Neural cell (in vitro differentiated cells): Measurements from ENCODE around the gene ZMIZ2. TPM values are rescaled to one million over a fixed set of nuclear protein-coding genes. Genes with fewer than 3 reads are reported as not detected.

Source experiments
- H2AFZ ChIP-seq: fragments of 200-600, 300-800 bp; sonication (generic), shearing (Covaris generic); 2 replicates; pipeline ENCODE4 v1.6.0; 2014; ENCODE audit warnings: low read depth, mild to moderate bottlenecking, antibody characterized with exemption, low read length, moderate library complexity
- H3F3A ChIP-seq: fragments of 200-600 bp; shearing (Covaris generic); 2 replicates; pipeline ENCODE4 v1.6.1; 2016; ENCODE audit warnings: mild to moderate bottlenecking, moderate library complexity, mixed read lengths, antibody characterized with exemption, low read length; ENCODE audit not compliant: insufficient read depth, poor library complexity, severe bottlenecking
- H3K27ac ChIP-seq: fragments of 200-600, 300-800 bp; sonication (generic), shearing (Covaris generic); 2 replicates; pipeline ENCODE4 v1.5.1; 2014; ENCODE audit warnings: mild to moderate bottlenecking, low read length, moderate library complexity
- H3K27me3 ChIP-seq: fragments of 300-800, 200-600 bp; sonication (generic), shearing (Covaris generic); 2 replicates; pipeline ENCODE4 v1.6.0; 2014; ENCODE audit warnings: mild to moderate bottlenecking, low read depth, low read length, moderate library complexity; ENCODE audit not compliant: insufficient read depth
- H3K36me3 ChIP-seq: fragments of 300-800, 200-600 bp; sonication (generic), shearing (Covaris generic); 2 replicates; pipeline ENCODE4 v1.5.1; 2014; ENCODE audit warnings: mild to moderate bottlenecking, antibody characterized with exemption, low read length, moderate library complexity; ENCODE audit not compliant: insufficient read depth
- H3K4me2 ChIP-seq: fragments of 300-800, 200-600 bp; sonication (generic), shearing (Covaris generic); 2 replicates; pipeline ENCODE4 v1.6.0; 2014; ENCODE audit warnings: mild to moderate bottlenecking, low read length
- H3K4me3 ChIP-seq: fragments of 300-800, 200-600 bp; sonication (generic), shearing (Covaris generic); 2 replicates; pipeline ENCODE4 v1.5.1; 2014; ENCODE audit warnings: mild to moderate bottlenecking, low read length, moderate library complexity
- H3K79me2 ChIP-seq: fragments of 200-600 bp; shearing (Covaris generic); replicated peaks from 2 replicates; pipeline ENCODE4 v1.6.0; 2014; ENCODE audit warnings: mild to moderate bottlenecking, low read length, moderate library complexity; ENCODE audit not compliant: insufficient read depth
- H3K9ac ChIP-seq: fragments of 300-800, 200-600 bp; sonication (generic), shearing (Covaris generic); 2 replicates; pipeline ENCODE4 v1.6.1; 2016; ENCODE audit warnings: mild to moderate bottlenecking, low read length, mixed read lengths
- H3K9me2 ChIP-seq: fragments of 200-600 bp; shearing (Covaris generic); 2 replicates; pipeline ENCODE4 v1.6.1; 2016; ENCODE audit warnings: mild to moderate bottlenecking, low read length, mixed read lengths; ENCODE audit not compliant: insufficient read depth
- H3K9me3 ChIP-seq: fragments of 200-600, 300-800 bp; sonication (generic), shearing (Covaris generic); 2 replicates; pipeline ENCODE4 v1.6.1; 2016; ENCODE audit warnings: mild to moderate bottlenecking, mixed run types, low read length, moderate library complexity, mixed read lengths
- H4K20me1 ChIP-seq: fragments of 200-600 bp; shearing (Covaris generic); 2 replicates; pipeline ENCODE4 v1.6.1; 2016; ENCODE audit warnings: mild to moderate bottlenecking, mixed run types; ENCODE audit not compliant: insufficient read depth
- EP300 ChIP-seq: fragments of 450-650 bp; conservative IDR thresholded peaks from 2 replicates; pipeline ENCODE4 v1.6.1; 2014; ENCODE audit warnings: antibody characterized with exemption, mild to moderate bottlenecking, moderate library complexity; ENCODE audit not compliant: poor library complexity, severe bottlenecking
- EZH2 ChIP-seq: fragments of 200-600, 300-800 bp; shearing (Covaris generic), sonication (generic); IDR thresholded peaks from 2 replicates; pipeline ENCODE4 v1.6.1; 2014; ENCODE audit warnings: antibody characterized with exemption, low read length, borderline replicate concordance, mild to moderate bottlenecking; ENCODE audit not compliant: insufficient read depth, poor library complexity, severe bottlenecking
- MXI1 ChIP-seq: fragments of 450-650 bp; conservative IDR thresholded peaks from 2 replicates; pipeline ENCODE4 v1.6.1; 2014; ENCODE audit warnings: antibody characterized with exemption, mild to moderate bottlenecking; ENCODE audit not compliant: poor library complexity, severe bottlenecking
- POLR2AphosphoS5 ChIP-seq: IDR thresholded peaks from 2 replicates; pipeline ENCODE4 v1.6.1; 2012
- RAD21 ChIP-seq: fragments of 450-650 bp; conservative IDR thresholded peaks from 2 replicates; pipeline ENCODE4 v1.6.1; 2014; ENCODE audit warnings: antibody characterized with exemption, mild to moderate bottlenecking, moderate library complexity
- SMC3 ChIP-seq: fragments of 450-650 bp; conservative IDR thresholded peaks from 2 replicates; pipeline ENCODE4 v1.6.1; 2014; ENCODE audit warnings: antibody characterized with exemption, mild to moderate bottlenecking, moderate library complexity; ENCODE audit not compliant: poor library complexity
- TAF1 ChIP-seq: IDR thresholded peaks from 2 replicates; pipeline ENCODE4 v1.6.1; 2012; ENCODE audit warnings: low read depth
- polyA plus RNA-seq: library from polyadenylated mRNA; depleted of rRNA; stranded (reverse); fragments of >200 nt; gene quantifications from 2 replicates; pipeline ENCODE4 v1.2.3, GENCODE V29; 2014
- TF ChIP-seq, protein P1 (sequence below): IDR thresholded peaks from 2 replicates; pipeline ENCODE4 v1.6.1; 2012; ENCODE audit warnings: borderline replicate concordance
- TF ChIP-seq, protein P2 (sequence below): fragments of 450-650 bp; IDR thresholded peaks from 2 replicates; pipeline ENCODE4 v1.5.1; 2014; ENCODE audit warnings: antibody characterized with exemption, mild to moderate bottlenecking, moderate library complexity; ENCODE audit not compliant: poor library complexity, severe bottlenecking

ZMIZ2 gene
- polyA plus RNA-seq, 1 donor from 2014 or later = 18.3 TPM

DNA sequence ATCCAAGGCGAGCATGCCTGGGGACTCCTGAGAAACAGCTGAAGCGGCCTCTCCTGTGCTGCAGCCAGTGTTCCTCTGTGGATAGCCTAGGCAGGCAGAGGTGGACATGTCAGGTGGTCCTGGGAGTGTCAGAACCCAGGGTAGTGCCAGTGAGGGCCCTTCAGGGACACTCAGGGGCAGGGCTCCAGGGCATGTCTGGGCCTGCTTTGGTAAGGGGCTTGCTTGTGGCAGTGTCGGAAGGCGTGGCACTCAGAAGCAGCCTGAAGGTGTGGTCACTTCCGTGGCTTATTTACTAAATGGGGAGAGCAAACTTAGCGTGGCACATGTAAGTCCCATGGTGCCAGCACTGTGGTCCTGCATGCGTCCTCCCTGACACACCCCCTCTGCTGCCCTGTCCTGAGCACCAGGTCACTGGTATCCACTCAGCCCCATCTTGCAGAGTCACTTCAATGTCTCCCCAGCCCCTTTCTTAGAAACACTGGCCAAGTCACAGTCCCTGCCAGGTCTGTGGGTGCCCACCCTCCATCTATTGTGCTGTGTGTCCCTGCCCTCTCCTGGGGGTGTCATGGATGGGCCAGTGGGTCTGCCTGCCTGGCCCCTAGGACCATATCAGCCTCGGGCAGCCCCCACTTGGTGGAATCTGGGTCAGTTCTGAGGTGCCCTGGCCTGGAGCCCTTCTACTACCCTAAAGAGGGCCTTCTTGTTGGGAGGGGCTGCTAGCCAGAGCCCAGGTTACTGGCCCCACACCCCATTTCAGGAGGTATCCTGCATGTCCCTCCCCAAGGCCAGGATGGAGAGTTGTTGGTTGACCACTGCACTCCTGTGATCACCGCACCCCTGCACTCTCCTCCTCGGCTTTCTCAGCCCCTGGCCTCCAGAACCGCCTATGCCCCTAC, 6.4 kb downstream of the ZMIZ2 start:
- H3K79me2 ChIP-seq = peaks cover 45% of the 10 kb centered on the region
- no peak overlapping the region for H3K4me3 ChIP-seq
- H3K9ac ChIP-seq = no peak overlapping the region
- H2AFZ ChIP-seq = no peak overlapping the region
- H3K4me2 ChIP-seq = no peak overlapping the region
- TF ChIP-seq TAF1 (no peak), EP300 (no peak), POLR2AphosphoS5 (no peak), SMC3 (no peak), EZH2 (no peak), MXI1 (no peak), RAD21 (no peak)
- TF ChIP-seq, protein P1, sequence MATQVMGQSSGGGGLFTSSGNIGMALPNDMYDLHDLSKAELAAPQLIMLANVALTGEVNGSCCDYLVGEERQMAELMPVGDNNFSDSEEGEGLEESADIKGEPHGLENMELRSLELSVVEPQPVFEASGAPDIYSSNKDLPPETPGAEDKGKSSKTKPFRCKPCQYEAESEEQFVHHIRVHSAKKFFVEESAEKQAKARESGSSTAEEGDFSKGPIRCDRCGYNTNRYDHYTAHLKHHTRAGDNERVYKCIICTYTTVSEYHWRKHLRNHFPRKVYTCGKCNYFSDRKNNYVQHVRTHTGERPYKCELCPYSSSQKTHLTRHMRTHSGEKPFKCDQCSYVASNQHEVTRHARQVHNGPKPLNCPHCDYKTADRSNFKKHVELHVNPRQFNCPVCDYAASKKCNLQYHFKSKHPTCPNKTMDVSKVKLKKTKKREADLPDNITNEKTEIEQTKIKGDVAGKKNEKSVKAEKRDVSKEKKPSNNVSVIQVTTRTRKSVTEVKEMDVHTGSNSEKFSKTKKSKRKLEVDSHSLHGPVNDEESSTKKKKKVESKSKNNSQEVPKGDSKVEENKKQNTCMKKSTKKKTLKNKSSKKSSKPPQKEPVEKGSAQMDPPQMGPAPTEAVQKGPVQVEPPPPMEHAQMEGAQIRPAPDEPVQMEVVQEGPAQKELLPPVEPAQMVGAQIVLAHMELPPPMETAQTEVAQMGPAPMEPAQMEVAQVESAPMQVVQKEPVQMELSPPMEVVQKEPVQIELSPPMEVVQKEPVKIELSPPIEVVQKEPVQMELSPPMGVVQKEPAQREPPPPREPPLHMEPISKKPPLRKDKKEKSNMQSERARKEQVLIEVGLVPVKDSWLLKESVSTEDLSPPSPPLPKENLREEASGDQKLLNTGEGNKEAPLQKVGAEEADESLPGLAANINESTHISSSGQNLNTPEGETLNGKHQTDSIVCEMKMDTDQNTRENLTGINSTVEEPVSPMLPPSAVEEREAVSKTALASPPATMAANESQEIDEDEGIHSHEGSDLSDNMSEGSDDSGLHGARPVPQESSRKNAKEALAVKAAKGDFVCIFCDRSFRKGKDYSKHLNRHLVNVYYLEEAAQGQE = no peak
- TF ChIP-seq, protein P2, sequence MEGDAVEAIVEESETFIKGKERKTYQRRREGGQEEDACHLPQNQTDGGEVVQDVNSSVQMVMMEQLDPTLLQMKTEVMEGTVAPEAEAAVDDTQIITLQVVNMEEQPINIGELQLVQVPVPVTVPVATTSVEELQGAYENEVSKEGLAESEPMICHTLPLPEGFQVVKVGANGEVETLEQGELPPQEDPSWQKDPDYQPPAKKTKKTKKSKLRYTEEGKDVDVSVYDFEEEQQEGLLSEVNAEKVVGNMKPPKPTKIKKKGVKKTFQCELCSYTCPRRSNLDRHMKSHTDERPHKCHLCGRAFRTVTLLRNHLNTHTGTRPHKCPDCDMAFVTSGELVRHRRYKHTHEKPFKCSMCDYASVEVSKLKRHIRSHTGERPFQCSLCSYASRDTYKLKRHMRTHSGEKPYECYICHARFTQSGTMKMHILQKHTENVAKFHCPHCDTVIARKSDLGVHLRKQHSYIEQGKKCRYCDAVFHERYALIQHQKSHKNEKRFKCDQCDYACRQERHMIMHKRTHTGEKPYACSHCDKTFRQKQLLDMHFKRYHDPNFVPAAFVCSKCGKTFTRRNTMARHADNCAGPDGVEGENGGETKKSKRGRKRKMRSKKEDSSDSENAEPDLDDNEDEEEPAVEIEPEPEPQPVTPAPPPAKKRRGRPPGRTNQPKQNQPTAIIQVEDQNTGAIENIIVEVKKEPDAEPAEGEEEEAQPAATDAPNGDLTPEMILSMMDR = no peak
- H3K27ac ChIP-seq = no peak overlapping the region
- no peaks in the 10 kb centered on the region for H3K9me2 ChIP-seq
- peaks cover 4% of the 10 kb centered on the region for H3K36me3 ChIP-seq
- no peaks in the 10 kb centered on the region for H3K9me3 ChIP-seq
- H3F3A ChIP-seq = no peaks in the 10 kb centered on the region
- no peaks in the 10 kb centered on the region for H3K27me3 ChIP-seq
- H4K20me1 ChIP-seq = peaks cover 17% of the 10 kb centered on the region

DNA sequence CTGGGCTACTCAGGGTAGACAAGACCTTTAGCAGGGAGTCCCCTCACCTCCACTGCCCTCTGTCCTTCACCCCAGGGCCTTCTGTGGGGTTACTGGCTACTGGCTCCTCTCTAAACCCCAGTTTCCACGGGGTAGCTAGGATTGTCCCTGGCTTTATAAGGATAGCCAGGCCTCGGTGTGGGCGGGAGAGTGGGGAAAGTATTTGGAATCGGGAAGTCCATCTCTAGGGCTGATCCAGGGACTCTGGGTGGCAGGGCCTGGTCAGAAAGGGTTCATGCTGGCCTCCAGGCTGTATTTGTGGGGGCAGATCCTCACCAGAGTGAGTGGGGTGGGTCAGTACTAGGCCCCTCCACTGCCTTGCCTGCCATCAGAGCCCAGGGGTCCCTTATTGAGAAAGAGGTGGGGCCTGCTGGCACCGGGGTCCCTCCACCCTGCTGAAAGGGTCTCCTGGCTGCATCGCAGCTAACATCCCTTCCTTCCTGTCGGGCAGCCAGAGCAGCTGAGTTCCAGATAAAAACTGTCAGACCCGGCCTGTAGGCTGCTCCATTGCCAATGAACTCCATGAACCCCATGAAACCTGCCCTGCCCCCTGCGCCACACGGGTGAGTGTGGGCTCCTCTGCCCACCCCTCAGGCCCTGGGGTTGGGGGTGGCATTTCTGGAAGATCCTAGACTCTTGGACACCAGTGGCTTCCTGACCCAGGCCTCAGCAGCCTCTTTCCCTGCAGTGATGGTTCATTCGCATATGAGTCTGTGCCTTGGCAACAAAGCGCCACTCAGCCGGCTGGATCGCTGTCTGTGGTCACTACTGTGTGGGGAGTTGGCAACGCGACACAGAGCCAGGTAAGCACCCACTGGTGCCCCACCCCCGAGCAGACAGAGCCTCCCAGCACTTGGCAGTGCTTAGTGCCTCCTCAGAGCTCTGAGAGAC, 7.3 kb downstream of the ZMIZ2 start:
- H3K9me3 ChIP-seq = no peaks in the 10 kb centered on the region
- TF ChIP-seq EP300 (no peak), SMC3 (no peak), TAF1 (no peak), MXI1 (no peak), RAD21 (no peak), POLR2AphosphoS5 (no peak), EZH2 (no peak)
- TF ChIP-seq, protein P1 = no peak
- TF ChIP-seq, protein P2 = no peak
- peaks cover 17% of the 10 kb centered on the region for H4K20me1 ChIP-seq
- no peaks in the 10 kb centered on the region for H3F3A ChIP-seq
- no peaks in the 10 kb centered on the region for H3K9me2 ChIP-seq
- no peak overlapping the region for H3K9ac ChIP-seq
- H3K27me3 ChIP-seq = no peaks in the 10 kb centered on the region
- H3K36me3 ChIP-seq = peaks cover 4% of the 10 kb centered on the region
- H3K4me3 ChIP-seq = no peak overlapping the region
- H3K79me2 ChIP-seq = peaks cover 36% of the 10 kb centered on the region
- no peak overlapping the region for H3K4me2 ChIP-seq
- H3K27ac ChIP-seq = no peak overlapping the region
- no peak overlapping the region for H2AFZ ChIP-seq
